SK-N-SH (cell line): ENCODE data around the gene SESN1.

Experiments
- CTCF ChIP-seq: fragments of 200-600 bp; sonication (generic); IDR thresholded peaks from 2 replicates; pipeline ENCODE4 v1.6.1; 2017; ENCODE audit warnings: antibody characterized with exemption, mild to moderate bottlenecking, moderate library complexity
- EP300 ChIP-seq, 2 experiments: IDR thresholded peaks; 2 replicates each; pipeline versions ENCODE4 v1.4.0 to v1.6.1; 2012; ENCODE audit warnings: borderline replicate concordance in 1 of 2, low read depth in 1 of 2, low read length in 1 of 2
- JUND ChIP-seq: IDR thresholded peaks from 2 replicates; pipeline ENCODE4 v1.4.0; 2012
- POLR2AphosphoS5 ChIP-seq: IDR thresholded peaks from 2 replicates; pipeline ENCODE4 v1.6.1; 2012; ENCODE audit warnings: low read depth, low read length
- RAD21 ChIP-seq: IDR thresholded peaks from 2 replicates; pipeline ENCODE4 v1.6.1; 2012; ENCODE audit warnings: mild to moderate bottlenecking, low read length
- RCOR1 ChIP-seq: fragments of 150-350 bp; IDR thresholded peaks from 2 replicates; pipeline ENCODE4 v1.6.1; 2017; ENCODE audit warnings: antibody characterized with exemption, low read length
- REST ChIP-seq: IDR thresholded peaks from 2 replicates; pipeline ENCODE4 v1.6.1; 2012; ENCODE audit warnings: mild to moderate bottlenecking, low read depth, low read length, moderate library complexity
- RFX5 ChIP-seq: IDR thresholded peaks from 2 replicates; pipeline ENCODE4 v1.6.1; 2012; ENCODE audit warnings: mild to moderate bottlenecking, improper control_type of control experiment, low read length
- TAF1 ChIP-seq: IDR thresholded peaks from 2 replicates; pipeline ENCODE4 v1.6.1; 2012; ENCODE audit warnings: low read depth, mild to moderate bottlenecking, low read length, moderate library complexity, borderline replicate concordance
- TEAD4 ChIP-seq: IDR thresholded peaks from 2 replicates; pipeline ENCODE4 v1.4.0; 2012; ENCODE audit warnings: mild to moderate bottlenecking, borderline replicate concordance; ENCODE audit not compliant: insufficient read depth
- USF1 ChIP-seq: IDR thresholded peaks from 2 replicates; pipeline ENCODE4 v1.4.0; 2012; ENCODE audit warnings: low read depth, borderline replicate concordance
- USF2 ChIP-seq: fragments of 150-350 bp; IDR thresholded peaks from 2 replicates; pipeline ENCODE4 v1.6.1; 2017; ENCODE audit warnings: antibody characterized with exemption, low read length, low read depth, borderline replicate concordance

GRCh38 chr6:109000289-109000688, 94.4 kb downstream of the SESN1 start:
- TF ChIP-seq EP300 (IDR thresholded peaks at IDR 0.05; ENCODE audit: borderline replicate concordance in 1 of 2, low read depth in 1 of 2, low read length in 1 of 2) (no peak), TAF1 (no peak), CTCF (no peak), REST (no peak), JUND (no peak), TEAD4 (no peak), RAD21 (no peak), POLR2AphosphoS5 (no peak), USF2 (no peak), USF1 (no peak), RFX5 (no peak), RCOR1 (no peak)
